MM.1S (cell line): ENCODE data around the gene PKP4.

Experiments
- DNase-seq: peaks from one replicate; pipeline ENCODE4 v3.0.0-alpha.2; 2015
- H2AFZ ChIP-seq: fragments of 300-600 bp; sonication (generic); 2 replicates; pipeline ENCODE4 v1.6.0; 2016; ENCODE audit warnings: antibody characterized with exemption, low read length
- H3F3A ChIP-seq: fragments of 300-600 bp; sonication (generic); 2 replicates; pipeline ENCODE4 v1.6.1; 2016; ENCODE audit warnings: mild to moderate bottlenecking, antibody characterized with exemption, low read length, moderate library complexity, mixed read lengths; ENCODE audit not compliant: insufficient read depth
- H3K27ac ChIP-seq: fragments of 300-600 bp; sonication (generic); 2 replicates; pipeline ENCODE4 v1.5.1; 2016; ENCODE audit warnings: mild to moderate bottlenecking, low read length
- H3K27me3 ChIP-seq: fragments of 300-600 bp; sonication (generic); replicated peaks from 2 replicates; pipeline ENCODE4 v1.6.0; 2016; ENCODE audit warnings: low read length; ENCODE audit not compliant: insufficient read depth
- H3K36me3 ChIP-seq: fragments of 300-600 bp; sonication (generic); replicated peaks from 2 replicates; pipeline ENCODE4 v1.6.1; 2016; ENCODE audit warnings: mild to moderate bottlenecking, low read length, mixed read lengths; ENCODE audit not compliant: insufficient read depth
- H3K4me1 ChIP-seq: fragments of 300-600 bp; sonication (generic); 2 replicates; pipeline ENCODE4 v1.6.1; 2016; ENCODE audit warnings: low read length, mixed read lengths
- H3K4me2 ChIP-seq: fragments of 300-600 bp; sonication (generic); 2 replicates; pipeline ENCODE4 v1.6.0; 2016; ENCODE audit warnings: low read depth, low read length
- H3K4me3 ChIP-seq: fragments of 300-600 bp; sonication (generic); 2 replicates; pipeline ENCODE4 v1.5.1; 2016; ENCODE audit warnings: low read length, mixed read lengths
- H3K79me2 ChIP-seq: fragments of 300-600 bp; sonication (generic); 2 replicates; pipeline ENCODE4 v1.6.1; 2016; ENCODE audit warnings: mixed run types, low read length, mixed read lengths
- H3K9ac ChIP-seq: fragments of 300-600 bp; sonication (generic); 2 replicates; pipeline ENCODE4 v1.6.1; 2016; ENCODE audit warnings: low read length, mixed read lengths
- H3K9me2 ChIP-seq: fragments of 300-600 bp; sonication (generic); replicated peaks from 2 replicates; pipeline ENCODE4 v1.6.1; 2016; ENCODE audit warnings: mild to moderate bottlenecking, low read length, mixed read lengths; ENCODE audit not compliant: insufficient read depth
- H3K9me3 ChIP-seq: fragments of 300-600 bp; sonication (generic); replicated peaks from 2 replicates; pipeline ENCODE4 v1.6.1; 2016; ENCODE audit warnings: mild to moderate bottlenecking, low read length, mixed read lengths; ENCODE audit not compliant: insufficient read depth
- H4K20me1 ChIP-seq: fragments of 300-600 bp; sonication (generic); 2 replicates; pipeline ENCODE4 v1.6.1; 2016; ENCODE audit warnings: mild to moderate bottlenecking, low read length, moderate library complexity, mixed read lengths; ENCODE audit not compliant: insufficient read depth
- EZH2 ChIP-seq: fragments of 300-600 bp; sonication (generic); optimal IDR thresholded peaks from 2 replicates; pipeline ENCODE3; 2017; ENCODE audit warnings: low read depth, mild to moderate bottlenecking, antibody characterized with exemption, low read length, mixed read lengths
- EZH2phosphoT487 ChIP-seq: fragments of 300-600 bp; sonication (generic); IDR thresholded peaks from 2 replicates; pipeline ENCODE4 v1.6.1; 2018; ENCODE audit warnings: antibody characterized with exemption, low read length
- TF ChIP-seq, protein P1 (sequence below): fragments of 300-600 bp; sonication (generic); IDR thresholded peaks from 2 replicates; pipeline ENCODE4 v1.5.1; 2016; ENCODE audit warnings: antibody characterized with exemption, low read length, mixed read lengths

The PKP4 gene

DNA sequence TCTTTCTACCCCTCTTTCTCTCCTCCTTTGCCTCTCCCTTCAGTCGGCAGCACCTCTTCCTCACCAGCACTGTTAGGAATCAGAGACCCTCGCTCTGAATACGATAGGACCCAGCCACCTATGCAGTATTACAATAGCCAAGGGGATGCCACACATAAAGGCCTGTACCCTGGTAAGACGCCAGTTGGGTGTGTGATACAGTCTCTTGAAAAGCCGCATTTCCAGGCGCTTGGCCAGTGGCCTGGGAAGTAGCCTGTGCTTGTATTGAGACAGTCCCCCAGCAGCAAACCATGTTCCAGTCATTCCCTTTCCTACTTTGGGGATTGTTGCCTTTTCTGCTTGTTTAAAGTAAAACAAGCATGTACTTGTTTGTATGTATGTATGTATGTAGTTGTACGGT, 219.9 kb downstream of the PKP4 start:
- Histone ChIP-seq H3K9me3 (no peaks in the 10 kb centered on the region), H3K27me3 (no peaks in the 10 kb centered on the region), H3K9ac (no peak overlapping the region), H3K36me3 (no peaks in the 10 kb centered on the region), H3K27ac (no peak overlapping the region), H3K4me1 (no peaks in the 10 kb centered on the region), H4K20me1 (no peaks in the 10 kb centered on the region), H3F3A (no peaks in the 10 kb centered on the region), H3K4me2 (no peak overlapping the region), H2AFZ (no peak overlapping the region), H3K4me3 (no peak overlapping the region), H3K79me2 (no peaks in the 10 kb centered on the region), H3K9me2 (no peaks in the 10 kb centered on the region)
- DNase-seq: no peak
- TF ChIP-seq EZH2: no peak
- TF ChIP-seq, protein P1, sequence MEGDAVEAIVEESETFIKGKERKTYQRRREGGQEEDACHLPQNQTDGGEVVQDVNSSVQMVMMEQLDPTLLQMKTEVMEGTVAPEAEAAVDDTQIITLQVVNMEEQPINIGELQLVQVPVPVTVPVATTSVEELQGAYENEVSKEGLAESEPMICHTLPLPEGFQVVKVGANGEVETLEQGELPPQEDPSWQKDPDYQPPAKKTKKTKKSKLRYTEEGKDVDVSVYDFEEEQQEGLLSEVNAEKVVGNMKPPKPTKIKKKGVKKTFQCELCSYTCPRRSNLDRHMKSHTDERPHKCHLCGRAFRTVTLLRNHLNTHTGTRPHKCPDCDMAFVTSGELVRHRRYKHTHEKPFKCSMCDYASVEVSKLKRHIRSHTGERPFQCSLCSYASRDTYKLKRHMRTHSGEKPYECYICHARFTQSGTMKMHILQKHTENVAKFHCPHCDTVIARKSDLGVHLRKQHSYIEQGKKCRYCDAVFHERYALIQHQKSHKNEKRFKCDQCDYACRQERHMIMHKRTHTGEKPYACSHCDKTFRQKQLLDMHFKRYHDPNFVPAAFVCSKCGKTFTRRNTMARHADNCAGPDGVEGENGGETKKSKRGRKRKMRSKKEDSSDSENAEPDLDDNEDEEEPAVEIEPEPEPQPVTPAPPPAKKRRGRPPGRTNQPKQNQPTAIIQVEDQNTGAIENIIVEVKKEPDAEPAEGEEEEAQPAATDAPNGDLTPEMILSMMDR: no peak
- no peak for TF ChIP-seq EZH2phosphoT487

- TF ChIP-seq, protein P1: no peak
- TF ChIP-seq EZH2phosphoT487 (no peak), EZH2 (no peak)
- Histone ChIP-seq H3K9me3 (no peaks in the 10 kb centered on the region), H3K79me2 (no peaks in the 10 kb centered on the region), H4K20me1 (no peaks in the 10 kb centered on the region), H3F3A (no peaks in the 10 kb centered on the region), H3K4me2 (no peak overlapping the region), H3K27ac (no peak overlapping the region), H2AFZ (no peak overlapping the region), H3K36me3 (no peaks in the 10 kb centered on the region), H3K9ac (no peak overlapping the region), H3K4me1 (no peaks in the 10 kb centered on the region), H3K27me3 (no peaks in the 10 kb centered on the region), H3K4me3 (no peak overlapping the region), H3K9me2 (no peaks in the 10 kb centered on the region)
- DNase-seq: no peak
These were observed 220.8 kb downstream of the PKP4 start for GRCh38 chr2:158677542-158677941.

DNA sequence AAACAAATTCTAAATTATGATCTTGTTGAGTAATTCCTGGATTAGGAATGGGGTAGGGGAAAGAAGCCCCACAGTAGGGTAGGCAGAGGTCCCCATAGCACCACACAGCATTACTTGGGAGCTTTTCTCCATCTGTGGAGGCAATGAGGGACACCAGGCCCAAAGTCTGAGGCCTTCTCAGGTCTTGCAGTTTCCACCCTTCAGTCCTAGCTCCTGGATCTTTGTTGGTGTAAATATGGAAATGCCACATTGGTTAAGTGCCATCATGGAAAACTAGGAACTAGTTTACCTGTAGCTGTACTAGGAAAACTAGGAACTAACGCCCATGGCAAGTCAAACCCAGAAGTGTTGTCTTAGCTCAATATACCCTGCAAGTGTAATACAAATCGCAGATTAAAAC, 225.1 kb downstream of the PKP4 start:
- Histone ChIP-seq H3K9me2 (no peaks in the 10 kb centered on the region), H3K36me3 (no peaks in the 10 kb centered on the region), H3F3A (no peaks in the 10 kb centered on the region), H3K9ac (no peak overlapping the region), H3K79me2 (no peaks in the 10 kb centered on the region), H3K4me2 (no peak overlapping the region), H4K20me1 (no peaks in the 10 kb centered on the region), H3K27ac (no peak overlapping the region), H2AFZ (no peak overlapping the region), H3K4me3 (no peak overlapping the region), H3K9me3 (no peaks in the 10 kb centered on the region), H3K27me3 (no peaks in the 10 kb centered on the region), H3K4me1 (no peaks in the 10 kb centered on the region)
- DNase-seq: no peak
- TF ChIP-seq EZH2phosphoT487 (no peak), EZH2 (no peak)
- TF ChIP-seq, protein P1: no peak
